ENCODE results near the gene OR13G1.

- TF ChIP-seq REST (IDR thresholded peaks at IDR 0.05; ENCODE audit: low read depth) (no peak), ZBTB7A (IDR thresholded peaks at IDR 0.05; ENCODE audit: low read depth) (no peak), TAF1 (IDR thresholded peaks at IDR 0.05; ENCODE audit: low read depth) (no peak), EP300 (IDR thresholded peaks at IDR 0.05; ENCODE audit: borderline replicate concordance) (no peak), TEAD4 (IDR thresholded peaks at IDR 0.05) (no peak), CREB1 (IDR thresholded peaks at IDR 0.05; ENCODE audit: low read depth) (no peak), RAD21 (IDR thresholded peaks at IDR 0.05; ENCODE audit: low read depth) (no peak), FOXM1 (IDR thresholded peaks at IDR 0.05; ENCODE audit: borderline replicate concordance, low read depth) (no peak), YY1 (IDR thresholded peaks at IDR 0.05; ENCODE audit: low read depth) (no peak), EGR1 (IDR thresholded peaks at IDR 0.05) (no peak), USF1 (IDR thresholded peaks at IDR 0.05) (no peak), CEBPB (IDR thresholded peaks at IDR 0.05) (no peak), NFIC (IDR thresholded peaks at IDR 0.05) (no peak), MAX (IDR thresholded peaks at IDR 0.05) (no peak)
These were observed 21.8 kb upstream of the OR13G1 start for GRCh38 chr1:247701338-247701737.
